OCI-LY3 (cell line): ENCODE data around the gene ABHD3.

Source experiments
- CTCF ChIP-seq: fragments of 200-600, 300-600 bp; sonication (generic); IDR thresholded peaks from 2 replicates; pipeline ENCODE4 v1.5.1; 2014; ENCODE audit warnings: antibody characterized with exemption, low read length, low read depth
- EZH2phosphoT487 ChIP-seq: fragments of 200-600 bp; shearing (Covaris generic); IDR thresholded peaks from 2 replicates; pipeline ENCODE4 v1.6.1; 2018; ENCODE audit warnings: antibody characterized with exemption, mixed run types, low read depth

GRCh38 chr18:21638822-21639221, 65.8 kb downstream of the ABHD3 start:
- TF ChIP-seq CTCF (no peak), EZH2phosphoT487 (no peak)
